ENCODE results near the gene CELF4. TPM values are rescaled to one million over a fixed set of nuclear protein-coding genes. Genes with fewer than 3 reads are reported as not detected.
A peak's percentile ranks its signal among the peaks of the same experiment; 100 is the strongest.

CELF4 gene
- total and polyA plus RNA-seq, 12 donors = 0.42 to 16.9 (median 3.9) TPM; not detected in 1

DNA sequence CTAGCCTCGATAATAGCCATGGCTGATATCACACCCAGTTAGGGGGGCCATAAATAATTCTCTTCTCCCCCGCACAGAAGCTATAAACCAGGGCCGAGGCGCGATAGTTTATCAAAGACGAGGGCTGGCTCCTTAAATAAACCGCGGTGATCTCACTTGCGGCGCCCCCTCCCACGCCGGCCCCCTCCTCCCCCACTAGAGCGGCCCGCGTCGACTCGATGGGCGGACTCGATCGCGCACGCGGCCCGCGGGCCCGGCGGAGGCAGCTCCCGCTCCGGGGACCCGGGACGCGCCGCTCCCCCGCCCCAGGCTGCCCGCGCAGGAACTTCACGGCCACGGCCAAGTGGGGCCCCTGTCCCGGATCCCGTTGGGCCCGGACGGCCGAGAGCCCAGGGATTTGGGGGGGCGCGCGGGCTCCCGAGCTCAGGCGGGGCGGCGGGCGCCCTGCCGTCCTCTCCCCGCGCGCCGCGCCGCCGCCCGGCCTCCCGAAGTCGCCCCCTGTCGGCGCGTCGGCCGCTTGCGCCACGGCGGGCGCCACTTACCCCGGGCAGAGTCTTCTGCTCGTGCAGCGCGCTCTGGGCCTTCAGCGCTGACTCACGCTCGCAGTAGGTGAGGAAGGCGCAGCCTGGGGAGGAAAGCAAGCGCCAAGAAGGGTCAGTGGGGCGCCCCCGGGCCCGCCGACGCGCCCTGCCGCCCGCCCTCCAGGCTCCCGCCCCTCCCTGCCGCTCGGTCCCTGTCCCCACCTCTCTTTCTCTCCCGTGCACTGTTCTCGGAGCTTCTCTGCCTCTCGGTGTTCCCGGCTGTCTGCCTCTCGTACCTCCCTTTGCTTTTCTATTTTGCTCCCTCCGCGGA, 80.4 kb downstream of the CELF4 start:
- peak overlapping the region in 1 of 4 donors; percentile 1 for H3K4me3 ChIP-seq
- intact Hi-C loops (cut with DNase I) = no loop called here
- WGBS, 4 donors = 2 to 4% (median 3%) methylated on average over 46 to 96 of the region's 98 CpGs
- peak overlapping the region in 1 of 5 donors; percentile 65 for H3K27ac ChIP-seq
- DNase-seq = peak in 6 of 7 donors; percentile 31 to 69 (median 40)
- H3K9me3 ChIP-seq (replicated peaks in 1 of 3) = no peaks in the 10 kb centered on the region
- H3K27me3 ChIP-seq = peaks cover 4% of the 10 kb centered on the region
- TF ChIP-seq POLR2A (IDR thresholded peaks at IDR 0.05) = no peak
- TF ChIP-seq, protein P1, sequence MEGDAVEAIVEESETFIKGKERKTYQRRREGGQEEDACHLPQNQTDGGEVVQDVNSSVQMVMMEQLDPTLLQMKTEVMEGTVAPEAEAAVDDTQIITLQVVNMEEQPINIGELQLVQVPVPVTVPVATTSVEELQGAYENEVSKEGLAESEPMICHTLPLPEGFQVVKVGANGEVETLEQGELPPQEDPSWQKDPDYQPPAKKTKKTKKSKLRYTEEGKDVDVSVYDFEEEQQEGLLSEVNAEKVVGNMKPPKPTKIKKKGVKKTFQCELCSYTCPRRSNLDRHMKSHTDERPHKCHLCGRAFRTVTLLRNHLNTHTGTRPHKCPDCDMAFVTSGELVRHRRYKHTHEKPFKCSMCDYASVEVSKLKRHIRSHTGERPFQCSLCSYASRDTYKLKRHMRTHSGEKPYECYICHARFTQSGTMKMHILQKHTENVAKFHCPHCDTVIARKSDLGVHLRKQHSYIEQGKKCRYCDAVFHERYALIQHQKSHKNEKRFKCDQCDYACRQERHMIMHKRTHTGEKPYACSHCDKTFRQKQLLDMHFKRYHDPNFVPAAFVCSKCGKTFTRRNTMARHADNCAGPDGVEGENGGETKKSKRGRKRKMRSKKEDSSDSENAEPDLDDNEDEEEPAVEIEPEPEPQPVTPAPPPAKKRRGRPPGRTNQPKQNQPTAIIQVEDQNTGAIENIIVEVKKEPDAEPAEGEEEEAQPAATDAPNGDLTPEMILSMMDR (IDR thresholded peaks at IDR 0.05) = peak in 3 of 6 experiments; percentile 22 to 50 (median 32)
- peaks cover 0 to 7% of the 10 kb centered on the region in 2 donors for H3K4me1 ChIP-seq (replicated peaks in 1 of 2)
- H3K36me3 ChIP-seq (replicated peaks in 1 of 2) = no peaks in the 10 kb centered on the region

DNA sequence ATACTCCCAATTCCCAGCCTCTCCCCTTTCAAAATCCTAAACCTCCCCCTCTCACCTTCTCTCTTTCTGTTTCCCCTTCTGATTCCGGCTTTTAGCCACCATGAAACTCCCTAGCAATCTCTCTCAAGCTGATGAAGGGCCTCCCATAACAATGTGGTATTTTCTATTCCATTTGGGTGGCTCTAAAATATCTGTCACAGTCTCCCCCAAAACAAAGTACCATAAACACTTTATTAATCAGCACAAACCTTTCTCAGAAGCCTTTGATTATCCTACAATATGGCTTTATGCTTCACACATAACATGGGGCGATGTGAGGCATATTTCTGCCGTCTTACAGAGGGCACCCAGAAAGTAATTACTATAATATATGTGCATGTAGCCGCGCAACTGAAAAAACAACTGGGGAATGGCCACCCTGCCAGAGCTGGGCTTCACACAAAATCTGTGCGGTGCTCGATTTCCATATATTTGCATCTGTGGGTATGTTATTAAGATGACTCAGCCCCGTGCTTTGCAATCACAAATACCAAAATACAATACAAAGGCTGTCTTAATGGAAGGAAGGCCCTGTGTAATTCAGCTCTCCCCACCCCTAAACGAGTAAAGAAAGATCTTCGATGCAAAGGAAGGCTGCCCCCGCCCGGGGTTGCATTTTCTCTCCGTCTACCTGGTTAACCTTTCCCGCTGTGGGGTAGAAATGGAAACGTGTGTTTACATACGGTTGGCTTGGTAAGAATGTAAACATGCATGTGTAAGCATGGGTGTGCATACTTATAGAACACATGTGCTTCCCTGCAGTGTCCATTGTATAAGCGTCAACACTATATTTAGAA, 81.4 kb downstream of the CELF4 start:
- Histone ChIP-seq H3K27me3 (peaks cover 4% of the 10 kb centered on the region), H3K36me3 (replicated peaks in 1 of 2) (no peaks in the 10 kb centered on the region), H3K9me3 (replicated peaks in 1 of 3) (no peaks in the 10 kb centered on the region), H3K27ac (peak overlapping the region in 1 of 5 donors; percentile 65), H3K4me1 (replicated peaks in 1 of 2) (peaks cover 0 to 7% of the 10 kb centered on the region in 2 donors), H3K4me3 (no peak overlapping the region)
- intact Hi-C loops (cut with DNase I) = no loop called here
- DNase-seq = no peak
- WGBS, 4 donors = 27 to 43% (median 40%) methylated on average over 17 of the region's 17 CpGs
- TF ChIP-seq, protein P1 (IDR thresholded peaks at IDR 0.05) = no peak
- TF ChIP-seq POLR2A (IDR thresholded peaks at IDR 0.05) = no peak

DNA sequence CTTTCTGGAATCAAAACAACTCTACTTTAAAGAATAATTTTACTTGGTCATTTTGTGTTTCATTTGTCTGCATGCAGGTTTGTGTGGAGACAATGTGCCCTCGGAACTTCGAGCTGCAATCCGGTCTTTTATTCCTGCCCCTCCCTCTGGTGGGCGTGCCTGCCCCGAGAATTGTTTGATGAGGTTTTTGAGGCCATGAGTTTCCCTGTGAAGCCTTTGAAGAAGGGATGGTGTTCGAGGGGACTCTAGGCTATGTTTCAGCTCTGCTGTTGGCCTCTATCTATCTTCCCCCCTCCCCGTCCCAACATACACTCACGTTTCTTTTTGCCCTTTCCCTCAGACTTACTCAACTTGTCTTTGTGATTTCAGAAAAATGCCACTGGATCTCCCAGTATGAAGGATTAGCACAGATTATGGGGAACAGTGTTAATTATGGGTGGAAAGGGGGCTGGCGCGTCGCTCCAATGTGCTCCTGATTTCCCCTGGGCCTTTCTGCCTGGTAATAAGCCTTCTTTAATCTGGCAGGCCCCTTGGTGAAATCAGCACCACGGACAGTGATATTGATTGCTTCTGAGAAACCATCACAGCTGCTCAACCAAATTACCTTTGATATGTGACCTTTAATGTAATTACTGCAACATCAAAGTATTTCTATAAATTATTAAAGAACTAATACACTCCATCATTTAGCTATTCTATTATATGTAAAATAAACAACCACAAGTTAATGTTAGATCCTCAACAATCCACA, 82.2 kb downstream of the CELF4 start:
- TF ChIP-seq, protein P1 (IDR thresholded peaks at IDR 0.05) = no peak
- 34 to 45% (median 40%) methylated on average over 12 of the region's 12 CpGs for WGBS, 4 donors
- intact Hi-C loops (cut with DNase I) = no loop called here
- peaks cover 0 to 7% of the 10 kb centered on the region in 2 donors for H3K4me1 ChIP-seq (replicated peaks in 1 of 2)
- H3K9me3 ChIP-seq (replicated peaks in 1 of 3) = no peaks in the 10 kb centered on the region
- H3K36me3 ChIP-seq (replicated peaks in 1 of 2) = no peaks in the 10 kb centered on the region
- H3K4me3 ChIP-seq = no peak overlapping the region
- peak overlapping the region in 1 of 5 donors; percentile 65 for H3K27ac ChIP-seq
- H3K27me3 ChIP-seq = peaks cover 4% of the 10 kb centered on the region
- DNase-seq = peak in 3 of 7 donors; percentile 15 to 31 (median 23)
